Measurements from ENCODE around the gene KRT83. TPM values are rescaled to one million over a fixed set of nuclear protein-coding genes. Genes with fewer than 3 reads are reported as not detected.

The KRT83 gene
- total RNA-seq, 1 experiment from 2014 or later: not detected

GRCh38 chr12:52280796-52281560 is 40.2 kb downstream of the KRT83 start:
- Mint-ChIP-seq H3K36me3 (ENCODE audit: insufficient read depth in 1 of 3, low read depth in 3 of 3) (no peaks in the 10 kb centered on the region), H3K27ac (no peak overlapping the region; a peak in 1 of 7 replicates), H3K27me3 (ENCODE audit: low read depth) (peaks cover 41% of the 10 kb centered on the region), H3K4me3 (no peak overlapping the region), H3K4me1 (peaks cover 8 to 10% of the 10 kb centered on the region in 2 experiments), H3K9me3 (no peaks in the 10 kb centered on the region)
- no peak overlapping the region for H2BK5ac ChIP-seq (ENCODE audit: insufficient read length, low read length)
- H3K23ac ChIP-seq (ENCODE audit: insufficient read length, low read depth, low read length): no peak overlapping the region
- H3K23me2 ChIP-seq (ENCODE audit: insufficient read length, low read depth, low read length, poor library complexity, severe bottlenecking): peaks cover 5% of the 10 kb centered on the region
- no peak overlapping the region for H3K56ac ChIP-seq (ENCODE audit: insufficient read length, low read depth, low read length)
- no peaks in the 10 kb centered on the region for H3K79me2 ChIP-seq (ENCODE audit: insufficient read depth, low read length)
- no CpG with 5 or more reads among the region's 4 CpGs for WGBS (ENCODE audit: extremely low coverage, insufficient read length, low lambda C conversion rate)
- H4K8ac ChIP-seq (replicated peaks; ENCODE audit: insufficient read length, low read depth, low read length): no peak overlapping the region
- no peak overlapping the region for H3T11ph ChIP-seq (ENCODE audit: low read length)
- no peak overlapping the region for H3K14ac ChIP-seq (ENCODE audit: insufficient read depth, low read length)
- H3K4ac ChIP-seq (ENCODE audit: low read depth, low read length): no peak overlapping the region
- H2BK20ac ChIP-seq (ENCODE audit: low read depth, low read length, poor library complexity, severe bottlenecking): no peak overlapping the region
- no peak overlapping the region for H3K9ac ChIP-seq (ENCODE audit: extremely low read depth, insufficient read length, low read length)
- no peak overlapping the region for H3K4me2 ChIP-seq (ENCODE audit: insufficient read depth, insufficient read length, low read length)
- H2BK12ac ChIP-seq (ENCODE audit: insufficient read length, low read depth, low read length): no peak overlapping the region
- H3K79me1 ChIP-seq (ENCODE audit: insufficient read depth, low read depth, low read length, poor library complexity, severe bottlenecking): no peaks in the 10 kb centered on the region
- no peak for TF ChIP-seq CTCF (conservative IDR thresholded peaks at IDR 0.05)
- H3K4me1 ChIP-seq (ENCODE audit: insufficient read depth, low read length): no peaks in the 10 kb centered on the region
- no peaks in the 10 kb centered on the region for H3K9me3 ChIP-seq (ENCODE audit: control insufficient read depth, low read depth, low read length)
- no peak overlapping the region for H2BK15ac ChIP-seq (ENCODE audit: low read depth, low read length)
- no peak overlapping the region for H3K27ac ChIP-seq (ENCODE audit: insufficient read length, low read depth, low read length)
- no peak overlapping the region for H2AFZ ChIP-seq (ENCODE audit: low read length)
- H3K27me3 ChIP-seq (ENCODE audit: insufficient read depth, low read length): peaks cover 2% of the 10 kb centered on the region
- H4K20me1 ChIP-seq (ENCODE audit: control insufficient read depth, insufficient read depth, insufficient read length): no peaks in the 10 kb centered on the region
- no peak overlapping the region for H4K5ac ChIP-seq (ENCODE audit: insufficient read length, low read depth, low read length)
- H3K18ac ChIP-seq (ENCODE audit: insufficient read length, low read depth, low read length): no peak overlapping the region
- H2BK120ac ChIP-seq (ENCODE audit: low read depth, low read length, poor library complexity, severe bottlenecking): no peak overlapping the region
- no peak for DNase-seq
- H2AK5ac ChIP-seq (ENCODE audit: insufficient read length, low read length): no peak overlapping the region
- H4K91ac ChIP-seq (ENCODE audit: insufficient read length, low read depth, low read length): no peak overlapping the region
